Activated CD4-positive, alpha-beta T cell treated with anti-CD3 and anti-CD28 coated beads, Interleukin-2, amount 50 U/mL, for 4 hours (primary cell): Measurements from ENCODE around the gene ELFN2.

Experiments
- DNase-seq, 2 experiments: peaks; one replicate each; pipeline ENCODE4 v3.0.0-alpha.2; 2020

Gene ELFN2

DNA sequence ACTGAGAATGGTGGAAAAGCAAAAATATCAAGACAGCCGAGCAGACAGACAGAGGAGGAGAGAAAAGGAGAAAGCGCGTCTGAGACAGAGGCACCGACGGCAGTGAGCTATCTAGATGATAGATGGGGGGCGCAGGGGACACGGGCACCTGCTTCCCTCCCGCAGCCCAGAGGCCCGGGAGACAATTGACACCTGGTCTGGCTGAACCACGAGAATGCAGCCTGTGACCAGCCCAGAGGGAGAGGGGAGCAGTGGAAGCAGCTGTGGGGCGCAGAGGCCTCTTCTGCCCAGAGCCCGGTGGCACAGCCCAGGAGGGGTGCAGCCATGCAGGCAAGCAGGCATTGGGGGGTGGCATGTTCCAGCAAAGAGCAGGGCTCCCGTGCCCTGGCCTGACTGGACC, 48.2 kb downstream of the ELFN2 start:
- DNase-seq, result no peak

DNA sequence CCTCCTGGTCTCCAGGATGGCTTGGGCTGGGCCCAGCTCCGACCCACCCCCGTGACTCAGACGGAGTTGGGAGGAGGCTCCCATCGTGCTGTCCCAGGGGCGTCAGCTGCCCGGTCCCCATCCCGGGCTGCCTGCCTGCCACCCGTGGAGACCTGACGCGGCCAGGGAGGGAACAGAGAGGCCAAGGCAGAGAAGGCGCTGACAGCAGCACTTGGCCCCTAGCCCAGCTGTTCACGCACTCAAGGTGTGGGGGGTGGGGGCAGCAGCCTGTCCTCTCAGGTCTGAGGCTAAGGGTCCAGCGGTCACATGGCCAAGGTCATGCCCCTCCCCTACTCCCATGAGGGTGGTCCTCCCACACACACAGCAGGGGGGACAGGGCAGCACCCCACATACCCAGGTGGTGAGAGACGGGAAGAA, 48.6 kb downstream of the ELFN2 start:
- no peak for DNase-seq

DNA sequence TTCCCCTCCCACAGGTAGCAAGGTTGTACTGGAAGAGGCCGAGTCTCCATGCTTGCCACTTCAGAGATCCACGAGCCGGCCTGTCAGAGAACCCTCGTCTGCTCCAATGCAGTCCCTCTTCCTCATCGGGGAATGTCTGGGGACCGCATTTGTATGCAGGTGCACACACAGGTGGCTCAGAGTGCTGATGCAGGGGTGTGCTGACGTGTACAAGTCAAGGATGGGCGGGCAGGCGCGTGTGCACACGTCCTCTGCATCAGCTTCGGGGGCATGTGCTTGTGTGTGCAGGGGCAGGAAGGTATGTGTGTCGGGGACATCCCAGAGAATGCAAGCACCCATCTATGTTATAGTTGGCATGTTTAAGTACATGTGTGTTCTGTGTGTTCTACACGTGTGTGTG, 49.4 kb downstream of the ELFN2 start:
- DNase-seq, result no peak

DNA sequence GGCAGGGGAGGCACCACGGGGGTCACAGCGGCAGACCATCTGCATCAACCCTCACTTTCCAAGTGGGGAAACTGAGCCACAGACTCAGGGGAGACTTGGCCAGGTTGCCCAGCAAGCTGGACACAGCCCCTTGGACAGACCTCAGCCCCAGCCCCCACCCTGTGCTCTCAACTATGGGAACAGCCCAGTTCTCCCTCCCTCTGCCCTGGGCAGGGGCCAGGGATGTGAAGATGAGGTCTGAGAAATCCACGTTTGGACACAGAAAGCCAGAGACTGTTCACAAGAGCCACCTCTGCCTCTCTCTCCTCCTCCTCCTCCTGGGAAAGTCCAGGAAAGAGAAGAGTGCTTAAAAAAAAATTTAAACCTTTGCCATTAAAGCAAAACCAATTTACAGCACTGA, 50.1 kb downstream of the ELFN2 start:
- DNase-seq, result no peak

GRCh38 chr22:37376643-37377042, 50.6 kb downstream of the ELFN2 start:
- no peak for DNase-seq

DNA sequence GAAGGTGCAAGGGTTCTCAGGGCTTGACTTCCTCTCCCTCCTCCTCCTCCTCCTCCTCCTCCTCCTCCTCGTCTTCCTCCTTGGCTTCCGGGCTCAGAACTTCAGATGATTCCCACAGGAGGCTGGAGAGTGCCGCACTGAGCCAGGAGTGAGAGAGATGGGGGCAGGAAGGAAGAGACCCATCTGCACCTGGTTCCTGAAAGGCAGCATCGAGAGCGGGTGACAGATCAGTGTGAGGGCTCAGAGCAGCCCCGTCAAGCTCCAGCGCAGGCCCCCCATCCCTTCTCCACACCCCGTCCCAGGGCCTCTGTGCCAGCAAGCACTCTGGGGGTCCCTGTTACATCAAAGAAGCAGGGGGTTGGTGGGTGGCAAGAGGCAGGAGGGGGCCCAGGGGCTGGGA, 51.5 kb downstream of the ELFN2 start:
- no peak for DNase-seq

DNA sequence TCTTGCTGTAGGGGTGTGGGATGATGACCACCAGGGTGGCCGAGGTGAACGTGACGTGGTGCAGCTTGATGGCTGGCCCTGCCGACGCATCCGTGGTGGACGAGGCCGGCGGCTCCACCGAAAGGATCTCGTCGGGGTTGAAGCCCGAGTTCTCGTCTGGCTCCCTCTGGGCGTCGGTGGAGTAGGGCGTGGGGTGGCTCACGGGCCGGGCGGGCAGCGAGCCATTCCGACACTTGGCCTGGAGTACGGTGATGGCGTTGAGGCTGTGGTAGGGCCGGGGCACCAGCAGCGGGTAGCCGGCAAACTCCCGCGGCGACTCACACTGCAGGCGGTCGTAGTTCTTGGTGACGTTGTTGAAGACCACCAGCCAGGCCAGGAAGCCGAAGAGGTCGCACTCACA, 52.7 kb downstream of the ELFN2 start:
- no peak for DNase-seq

DNA sequence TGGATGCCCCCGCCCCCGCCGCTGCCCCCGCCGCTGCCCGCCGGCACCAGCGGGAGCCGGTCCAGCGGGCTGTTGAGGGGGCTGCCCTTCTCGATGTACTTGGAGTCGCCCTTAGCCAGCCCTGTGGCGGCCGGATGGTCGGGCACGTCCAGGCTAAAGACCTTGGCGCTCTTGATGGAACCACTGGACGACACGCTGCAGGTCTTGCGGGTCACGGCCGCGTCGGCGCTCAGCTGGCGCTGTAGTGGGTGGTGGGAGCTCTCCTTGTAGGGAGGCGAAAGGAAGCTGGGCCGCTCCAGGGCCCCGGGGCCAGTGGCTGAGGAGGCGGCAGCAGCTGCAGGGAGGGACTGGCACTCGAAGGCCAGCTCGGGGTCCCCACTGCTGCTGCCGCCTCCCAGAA, 53.8 kb downstream of the ELFN2 start:
- DNase-seq, result no peak

DNA sequence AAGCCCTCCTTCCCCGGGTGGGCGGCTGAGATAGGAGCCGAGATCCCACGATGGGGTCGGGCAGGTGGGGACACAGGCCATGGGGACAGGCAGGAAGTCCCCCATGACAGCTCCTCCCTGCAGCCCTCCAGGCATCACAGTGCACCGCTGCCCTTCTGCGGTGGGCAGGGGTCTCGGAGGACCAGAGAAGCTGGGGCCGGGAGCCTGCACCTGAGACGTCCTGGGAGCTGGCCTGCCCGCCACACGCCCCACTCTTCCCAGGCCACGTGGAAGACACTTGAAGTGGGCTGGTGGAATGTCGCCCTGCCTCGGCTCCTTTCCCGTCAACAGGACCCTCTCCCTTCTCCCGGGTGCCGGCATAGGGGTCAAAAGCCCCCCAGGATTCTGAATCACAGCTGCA, 55.4 kb downstream of the ELFN2 start:
- no peak for DNase-seq

DNA sequence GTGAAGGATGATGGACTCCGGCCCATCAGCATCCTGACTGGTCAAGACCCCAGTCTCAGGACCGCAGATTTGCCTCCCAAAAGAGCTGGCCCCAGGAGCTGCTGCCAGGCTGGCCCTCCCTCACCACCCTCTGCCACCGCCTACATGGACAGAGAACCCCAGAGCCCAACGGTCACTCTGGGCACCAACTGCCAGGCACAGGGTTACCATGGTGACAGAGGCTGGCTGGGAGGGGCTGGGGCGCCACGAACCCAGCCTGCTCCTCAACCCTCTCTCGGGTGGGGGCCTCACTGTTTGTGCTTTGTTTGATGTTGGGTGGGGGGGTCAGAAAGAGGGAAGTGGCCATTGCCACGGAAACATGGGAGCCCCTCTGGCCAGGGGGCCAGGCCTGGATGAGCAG, 55.8 kb downstream of the ELFN2 start:
- no peak for DNase-seq

GRCh38 chr22:37370306-37370979, 56.8 kb downstream of the ELFN2 start:
- DNase-seq, result no peak

GRCh38 chr22:37369483-37369882, 57.8 kb downstream of the ELFN2 start:
- DNase-seq, result no peak

DNA sequence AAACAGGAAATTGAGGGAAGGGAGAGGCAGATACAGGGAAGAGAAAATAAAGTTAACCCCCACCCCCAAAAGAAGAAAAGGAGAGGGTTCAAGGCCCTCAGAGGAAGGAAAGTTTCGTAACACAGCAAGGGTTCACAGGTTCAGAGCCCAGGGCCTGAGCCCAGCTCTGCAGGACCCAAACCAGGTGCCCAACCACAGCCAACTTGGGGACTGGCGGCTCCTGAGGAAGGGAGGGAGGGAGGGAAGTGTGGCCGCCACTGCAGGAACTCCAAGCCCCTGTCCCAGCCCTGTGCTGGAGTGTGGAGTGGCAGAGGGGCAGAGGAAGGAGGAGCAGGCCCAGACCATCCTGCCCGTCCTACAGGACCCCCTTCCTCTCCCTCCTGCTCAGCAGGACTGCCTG, 59.2 kb downstream of the ELFN2 start:
- no peak for DNase-seq

DNA sequence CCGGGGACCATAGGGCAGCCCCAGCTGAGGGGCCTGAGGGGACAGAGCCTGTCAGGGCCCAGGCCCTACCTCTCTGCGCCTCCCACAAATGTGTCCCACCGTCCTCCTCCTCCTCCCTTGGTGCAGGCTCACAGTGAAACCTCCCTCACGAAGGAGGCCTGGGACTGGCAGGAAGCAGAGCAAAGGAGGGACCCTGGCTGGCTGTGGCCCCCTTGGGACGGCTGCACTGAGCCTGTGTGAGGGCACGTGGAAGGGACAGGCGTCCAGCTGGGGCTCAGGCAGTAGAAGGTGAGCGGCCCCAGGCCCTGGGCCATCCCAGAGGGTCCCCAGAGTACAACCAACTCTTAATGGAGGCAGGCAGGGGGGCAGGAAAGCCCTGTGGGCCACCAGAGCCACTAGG, 60.7 kb downstream of the ELFN2 start:
- no peak for DNase-seq

DNA sequence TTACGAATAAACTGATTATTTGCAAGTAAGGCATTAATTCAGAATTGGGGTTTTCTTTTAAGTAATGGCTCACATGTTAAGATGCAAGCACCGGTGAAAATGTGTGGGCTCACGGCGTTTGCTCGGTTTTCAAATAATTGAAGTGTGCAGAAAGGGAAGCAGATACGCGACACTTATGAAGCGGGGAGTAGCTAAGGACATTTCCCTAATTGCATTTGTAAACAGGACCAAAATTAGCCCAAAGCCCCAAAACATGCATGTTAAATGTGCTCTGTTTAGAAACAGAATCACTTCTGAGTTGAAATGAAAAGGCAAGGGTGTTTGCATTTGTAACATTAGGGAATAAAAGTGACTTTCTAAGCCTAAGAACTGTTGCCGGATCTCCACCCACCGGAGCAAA, 61.3 kb downstream of the ELFN2 start:
- no peak for DNase-seq

GRCh38 chr22:37363261-37363992, 63.9 kb downstream of the ELFN2 start:
- no peak for DNase-seq

- no peak for DNase-seq
Measured at GRCh38 chr22:37362621-37363020, 64.7 kb downstream of the ELFN2 start.

- no peak for DNase-seq
Measured at GRCh38 chr22:37358917-37359316, 68.4 kb downstream of the ELFN2 start.

DNA sequence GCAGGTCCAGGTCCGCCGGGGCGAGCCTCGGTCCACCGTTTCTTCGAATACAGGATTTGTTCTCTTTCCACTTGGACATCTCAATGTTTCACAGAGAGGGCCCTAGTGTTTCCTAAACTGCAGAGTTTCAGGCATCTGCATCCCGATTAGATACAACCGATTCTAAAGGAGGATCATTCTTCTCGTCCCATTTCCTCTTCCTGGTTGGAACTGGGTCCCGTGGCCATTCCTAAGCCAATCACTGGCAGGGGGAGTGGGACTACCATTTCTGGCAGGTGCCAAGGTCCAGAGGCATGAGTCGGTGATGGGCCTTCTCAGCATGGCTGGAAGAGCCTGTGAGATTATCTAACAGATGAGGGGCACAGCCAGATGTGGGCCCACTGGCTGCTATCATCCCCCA, 68.9 kb downstream of the ELFN2 start:
- DNase-seq, result no peak

DNA sequence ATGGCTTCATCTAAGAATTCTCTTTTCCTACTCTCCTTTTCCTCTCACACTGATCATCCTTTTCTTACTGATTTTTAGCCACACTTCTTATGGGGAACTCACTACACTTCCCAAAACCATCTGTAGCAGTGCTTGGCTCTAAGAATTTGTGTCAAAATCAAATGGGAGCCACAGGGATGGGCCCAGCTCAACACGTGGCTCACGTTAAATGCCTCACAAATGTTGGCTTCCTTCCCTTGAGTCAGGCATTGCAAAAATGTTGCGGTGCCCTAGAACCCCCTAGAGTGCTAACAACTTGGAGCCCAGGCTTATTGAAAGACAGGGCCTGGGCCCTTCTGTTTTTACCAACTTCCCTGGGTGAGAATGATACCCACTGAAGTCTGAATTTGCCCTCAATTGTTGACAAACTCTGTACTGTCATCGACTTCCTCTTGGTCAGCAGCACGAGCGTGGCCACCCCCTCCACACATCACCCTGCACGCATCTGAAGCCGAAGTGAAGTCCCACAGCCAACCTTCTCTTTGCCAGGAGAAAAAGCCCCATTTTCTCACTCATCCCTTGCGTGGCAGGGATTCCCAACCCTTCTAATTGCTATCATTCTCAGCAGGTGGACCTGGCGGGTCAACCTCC, 69.7 kb downstream of the ELFN2 start:
- DNase-seq, result no peak

- DNase-seq, result no peak
Measured at GRCh38 chr22:37356922-37357321, 70.4 kb downstream of the ELFN2 start.

- no peak for DNase-seq
Measured at GRCh38 chr22:37355174-37355573, 72.1 kb downstream of the ELFN2 start.

DNA sequence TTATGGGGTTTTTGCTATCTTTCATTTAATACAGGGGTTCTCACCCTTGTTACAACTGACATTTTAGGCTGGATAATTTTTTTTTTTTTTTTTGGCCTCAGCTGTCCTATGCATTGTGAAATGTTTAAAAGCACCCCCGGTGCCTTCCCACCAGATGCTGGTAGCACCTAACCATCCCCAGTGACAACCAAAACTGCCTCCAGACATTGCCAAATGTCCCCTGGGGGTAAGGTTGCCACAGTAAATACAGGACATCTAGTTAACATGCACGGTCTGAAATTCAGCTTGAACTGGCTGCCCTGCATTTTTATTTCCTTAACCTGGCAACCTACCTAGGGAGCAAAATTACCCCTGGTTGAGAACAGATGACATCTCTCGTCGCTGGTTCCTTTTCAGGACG, 72.6 kb downstream of the ELFN2 start:
- DNase-seq, result no peak

DNA sequence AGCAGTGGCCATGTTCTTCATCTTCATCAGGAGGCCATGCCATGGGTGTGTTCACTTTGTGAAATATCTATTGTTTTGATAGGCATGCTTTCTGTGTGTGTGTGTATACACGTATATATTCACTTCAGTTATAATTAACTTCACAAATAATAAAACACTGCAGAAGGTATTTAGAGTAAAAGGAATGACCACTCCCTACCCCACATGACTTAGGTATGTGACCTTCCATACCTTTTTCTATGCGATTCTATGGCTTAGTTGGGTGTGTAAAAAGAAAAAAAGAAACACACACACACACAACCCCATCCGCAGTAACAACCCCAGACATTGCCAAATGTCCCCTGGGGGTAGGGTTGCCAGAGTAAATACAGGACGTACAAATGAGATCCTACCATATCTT, 73.0 kb downstream of the ELFN2 start:
- DNase-seq, result no peak
